Measurements from ENCODE around the gene ABHD5. TPM values are rescaled to one million over a fixed set of nuclear protein-coding genes. Genes with fewer than 3 reads are reported as not detected.
A peak's percentile ranks its signal among the peaks of the same experiment; 100 is the strongest.

Gene ABHD5
- total and polyA plus RNA-seq, 2 of the 13 experiments (the other 11 are each of a cell fraction or from before 2014, with no cell fraction given), result 4.5 to 13.3 TPM

DNA sequence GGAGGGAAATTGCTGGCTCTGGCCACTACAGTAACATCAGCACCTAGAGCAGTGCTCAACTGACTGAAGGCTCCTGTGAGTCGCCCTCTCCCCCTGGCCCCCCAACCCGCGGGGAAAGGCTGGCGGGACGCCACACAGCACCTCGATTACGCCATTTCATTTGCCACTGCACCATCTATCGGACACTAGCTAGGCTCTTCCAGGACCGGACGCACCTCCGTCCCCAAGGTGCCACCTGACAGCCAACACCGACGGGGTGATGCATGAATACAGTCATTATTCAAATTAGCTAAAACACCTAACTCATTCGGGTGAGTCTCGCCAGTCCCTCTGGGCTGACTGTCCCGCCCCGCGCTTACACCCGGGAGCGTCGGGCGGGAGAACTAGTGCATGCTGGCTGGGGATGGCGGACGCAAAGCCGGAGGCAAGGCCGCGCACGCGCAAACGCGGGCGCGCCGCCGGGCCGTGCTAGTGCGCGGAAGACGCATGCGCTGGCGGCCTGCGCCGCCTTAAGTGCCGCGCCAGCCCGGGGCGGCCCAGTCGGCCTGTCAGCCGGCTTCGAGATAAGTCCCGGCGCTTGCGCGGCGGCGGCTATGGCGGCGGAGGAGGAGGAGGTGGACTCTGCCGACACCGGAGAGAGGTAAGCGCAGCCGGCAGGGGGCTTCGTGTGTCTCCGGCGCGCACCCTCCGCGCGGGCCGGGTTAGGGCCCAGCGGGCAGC lies at the start of gene ABHD5 (continued):
- TF ChIP-seq, protein P1, sequence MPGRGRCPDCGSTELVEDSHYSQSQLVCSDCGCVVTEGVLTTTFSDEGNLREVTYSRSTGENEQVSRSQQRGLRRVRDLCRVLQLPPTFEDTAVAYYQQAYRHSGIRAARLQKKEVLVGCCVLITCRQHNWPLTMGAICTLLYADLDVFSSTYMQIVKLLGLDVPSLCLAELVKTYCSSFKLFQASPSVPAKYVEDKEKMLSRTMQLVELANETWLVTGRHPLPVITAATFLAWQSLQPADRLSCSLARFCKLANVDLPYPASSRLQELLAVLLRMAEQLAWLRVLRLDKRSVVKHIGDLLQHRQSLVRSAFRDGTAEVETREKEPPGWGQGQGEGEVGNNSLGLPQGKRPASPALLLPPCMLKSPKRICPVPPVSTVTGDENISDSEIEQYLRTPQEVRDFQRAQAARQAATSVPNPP (CRISPR knock-in tag; IDR thresholded peaks at IDR 0.05), result peak; percentile 95
- TF ChIP-seq, protein P2, sequence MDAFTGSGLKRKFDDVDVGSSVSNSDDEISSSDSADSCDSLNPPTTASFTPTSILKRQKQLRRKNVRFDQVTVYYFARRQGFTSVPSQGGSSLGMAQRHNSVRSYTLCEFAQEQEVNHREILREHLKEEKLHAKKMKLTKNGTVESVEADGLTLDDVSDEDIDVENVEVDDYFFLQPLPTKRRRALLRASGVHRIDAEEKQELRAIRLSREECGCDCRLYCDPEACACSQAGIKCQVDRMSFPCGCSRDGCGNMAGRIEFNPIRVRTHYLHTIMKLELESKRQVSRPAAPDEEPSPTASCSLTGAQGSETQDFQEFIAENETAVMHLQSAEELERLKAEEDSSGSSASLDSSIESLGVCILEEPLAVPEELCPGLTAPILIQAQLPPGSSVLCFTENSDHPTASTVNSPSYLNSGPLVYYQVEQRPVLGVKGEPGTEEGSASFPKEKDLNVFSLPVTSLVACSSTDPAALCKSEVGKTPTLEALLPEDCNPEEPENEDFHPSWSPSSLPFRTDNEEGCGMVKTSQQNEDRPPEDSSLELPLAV (CRISPR knock-in tag; conservative IDR thresholded peaks at IDR 0.05; ENCODE audit: low read depth), result no peak
- TF ChIP-seq CBFB (CRISPR knock-in tag; IDR thresholded peaks at IDR 0.05), result peak; percentile 56
- no peak for TF ChIP-seq ZNF24 (IDR thresholded peaks at IDR 0.05)
- peak; percentile 74 for TF ChIP-seq ATF7-NPFF (CRISPR knock-in tag; IDR thresholded peaks at IDR 0.05; ENCODE audit: low read depth)
- peak; percentile 54 for TF ChIP-seq POGZ (CRISPR knock-in tag; IDR thresholded peaks at IDR 0.05)
- TF ChIP-seq PAF1 (CRISPR knock-in tag; IDR thresholded peaks at IDR 0.05), result no peak
- TF ChIP-seq, protein P3, sequence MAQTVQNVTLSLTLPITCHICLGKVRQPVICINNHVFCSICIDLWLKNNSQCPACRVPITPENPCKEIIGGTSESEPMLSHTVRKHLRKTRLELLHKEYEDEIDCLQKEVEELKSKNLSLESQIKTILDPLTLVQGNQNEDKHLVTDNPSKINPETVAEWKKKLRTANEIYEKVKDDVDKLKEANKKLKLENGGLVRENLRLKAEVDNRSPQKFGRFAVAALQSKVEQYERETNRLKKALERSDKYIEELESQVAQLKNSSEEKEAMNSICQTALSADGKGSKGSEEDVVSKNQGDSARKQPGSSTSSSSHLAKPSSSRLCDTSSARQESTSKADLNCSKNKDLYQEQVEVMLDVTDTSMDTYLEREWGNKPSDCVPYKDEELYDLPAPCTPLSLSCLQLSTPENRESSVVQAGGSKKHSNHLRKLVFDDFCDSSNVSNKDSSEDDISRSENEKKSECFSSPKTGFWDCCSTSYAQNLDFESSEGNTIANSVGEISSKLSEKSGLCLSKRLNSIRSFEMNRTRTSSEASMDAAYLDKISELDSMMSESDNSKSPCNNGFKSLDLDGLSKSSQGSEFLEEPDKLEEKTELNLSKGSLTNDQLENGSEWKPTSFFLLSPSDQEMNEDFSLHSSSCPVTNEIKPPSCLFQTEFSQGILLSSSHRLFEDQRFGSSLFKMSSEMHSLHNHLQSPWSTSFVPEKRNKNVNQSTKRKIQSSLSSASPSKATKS (CRISPR knock-in tag; IDR thresholded peaks at IDR 0.05), result no peak
- TF ChIP-seq ZNF230 (CRISPR knock-in tag; IDR thresholded peaks at IDR 0.05), result peak; percentile 98
- no peak for TF ChIP-seq CENPX (CRISPR knock-in tag; IDR thresholded peaks at IDR 0.05)
- TF ChIP-seq MLLT10 (CRISPR knock-in tag; IDR thresholded peaks at IDR 0.05), result no peak
- TF ChIP-seq, protein P4, sequence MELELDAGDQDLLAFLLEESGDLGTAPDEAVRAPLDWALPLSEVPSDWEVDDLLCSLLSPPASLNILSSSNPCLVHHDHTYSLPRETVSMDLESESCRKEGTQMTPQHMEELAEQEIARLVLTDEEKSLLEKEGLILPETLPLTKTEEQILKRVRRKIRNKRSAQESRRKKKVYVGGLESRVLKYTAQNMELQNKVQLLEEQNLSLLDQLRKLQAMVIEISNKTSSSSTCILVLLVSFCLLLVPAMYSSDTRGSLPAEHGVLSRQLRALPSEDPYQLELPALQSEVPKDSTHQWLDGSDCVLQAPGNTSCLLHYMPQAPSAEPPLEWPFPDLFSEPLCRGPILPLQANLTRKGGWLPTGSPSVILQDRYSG (CRISPR knock-in tag; IDR thresholded peaks at IDR 0.05), result peak; percentile 78; the same call in 1 of the 2 replicates
- peak; percentile 41; the same call in 1 of the 2 replicates for TF ChIP-seq YEATS2 (CRISPR knock-in tag; IDR thresholded peaks at IDR 0.05; ENCODE audit: borderline replicate concordance)
- TF ChIP-seq MTF2 (CRISPR knock-in tag; IDR thresholded peaks at IDR 0.05; ENCODE audit: borderline replicate concordance), result no peak
- TF ChIP-seq, protein P5, sequence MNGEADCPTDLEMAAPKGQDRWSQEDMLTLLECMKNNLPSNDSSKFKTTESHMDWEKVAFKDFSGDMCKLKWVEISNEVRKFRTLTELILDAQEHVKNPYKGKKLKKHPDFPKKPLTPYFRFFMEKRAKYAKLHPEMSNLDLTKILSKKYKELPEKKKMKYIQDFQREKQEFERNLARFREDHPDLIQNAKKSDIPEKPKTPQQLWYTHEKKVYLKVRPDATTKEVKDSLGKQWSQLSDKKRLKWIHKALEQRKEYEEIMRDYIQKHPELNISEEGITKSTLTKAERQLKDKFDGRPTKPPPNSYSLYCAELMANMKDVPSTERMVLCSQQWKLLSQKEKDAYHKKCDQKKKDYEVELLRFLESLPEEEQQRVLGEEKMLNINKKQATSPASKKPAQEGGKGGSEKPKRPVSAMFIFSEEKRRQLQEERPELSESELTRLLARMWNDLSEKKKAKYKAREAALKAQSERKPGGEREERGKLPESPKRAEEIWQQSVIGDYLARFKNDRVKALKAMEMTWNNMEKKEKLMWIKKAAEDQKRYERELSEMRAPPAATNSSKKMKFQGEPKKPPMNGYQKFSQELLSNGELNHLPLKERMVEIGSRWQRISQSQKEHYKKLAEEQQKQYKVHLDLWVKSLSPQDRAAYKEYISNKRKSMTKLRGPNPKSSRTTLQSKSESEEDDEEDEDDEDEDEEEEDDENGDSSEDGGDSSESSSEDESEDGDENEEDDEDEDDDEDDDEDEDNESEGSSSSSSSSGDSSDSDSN (CRISPR knock-in tag; IDR thresholded peaks at IDR 0.05), result peak; percentile 92
- TF ChIP-seq, protein P6, sequence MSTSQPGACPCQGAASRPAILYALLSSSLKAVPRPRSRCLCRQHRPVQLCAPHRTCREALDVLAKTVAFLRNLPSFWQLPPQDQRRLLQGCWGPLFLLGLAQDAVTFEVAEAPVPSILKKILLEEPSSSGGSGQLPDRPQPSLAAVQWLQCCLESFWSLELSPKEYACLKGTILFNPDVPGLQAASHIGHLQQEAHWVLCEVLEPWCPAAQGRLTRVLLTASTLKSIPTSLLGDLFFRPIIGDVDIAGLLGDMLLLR (CRISPR knock-in tag; IDR thresholded peaks at IDR 0.05), result peak; percentile 26; the same call in 1 of the 2 replicates
- TF ChIP-seq CBX1 (IDR thresholded peaks at IDR 0.05; ENCODE audit: low read depth), result peak; percentile 54
- TF ChIP-seq, protein P7, sequence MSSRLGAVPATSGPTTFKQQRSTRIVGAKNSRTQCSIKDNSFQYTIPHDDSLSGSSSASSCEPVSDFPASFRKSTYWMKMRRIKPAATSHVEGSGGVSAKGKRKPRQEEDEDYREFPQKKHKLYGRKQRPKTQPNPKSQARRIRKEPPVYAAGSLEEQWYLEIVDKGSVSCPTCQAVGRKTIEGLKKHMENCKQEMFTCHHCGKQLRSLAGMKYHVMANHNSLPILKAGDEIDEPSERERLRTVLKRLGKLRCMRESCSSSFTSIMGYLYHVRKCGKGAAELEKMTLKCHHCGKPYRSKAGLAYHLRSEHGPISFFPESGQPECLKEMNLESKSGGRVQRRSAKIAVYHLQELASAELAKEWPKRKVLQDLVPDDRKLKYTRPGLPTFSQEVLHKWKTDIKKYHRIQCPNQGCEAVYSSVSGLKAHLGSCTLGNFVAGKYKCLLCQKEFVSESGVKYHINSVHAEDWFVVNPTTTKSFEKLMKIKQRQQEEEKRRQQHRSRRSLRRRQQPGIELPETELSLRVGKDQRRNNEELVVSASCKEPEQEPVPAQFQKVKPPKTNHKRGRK (CRISPR knock-in tag; IDR thresholded peaks at IDR 0.05), result no peak

All from HepG2 (cell line).